HG03108 (cell line): ENCODE results near the gene TMEM120A.

Experiments used
- ATAC-seq: cut with Tn5 transposase; IDR thresholded peaks from one replicate; pipeline ENCODE4 v1.9.1; 2021; ENCODE audit warnings: moderate library complexity; ENCODE audit not compliant: unreplicated experiment

Gene TMEM120A

GRCh38 chr7:75995996-75996395, 1.6 kb upstream of the TMEM120A start:
- no peak for ATAC-seq

GRCh38 chr7:75995052-75995471, 667 bp upstream of the TMEM120A start:
- ATAC-seq, result no peak

- no peak for ATAC-seq
Measured at GRCh38 chr7:75993689-75994387, 557 bp downstream of the TMEM120A start.

- ATAC-seq, result no peak
Measured at GRCh38 chr7:75992083-75992755, 2.2 kb downstream of the TMEM120A start.

- no peak for ATAC-seq
Measured at GRCh38 chr7:75991531-75992082, 2.8 kb downstream of the TMEM120A start.

GRCh38 chr7:75989500-75990388, 4.7 kb downstream of the TMEM120A start:
- no peak for ATAC-seq

- ATAC-seq, result no peak
Measured at GRCh38 chr7:75988568-75989499, 5.6 kb downstream of the TMEM120A start.

- no peak for ATAC-seq
Measured at GRCh38 chr7:75987805-75988567, 6.4 kb downstream of the TMEM120A start.

- ATAC-seq, result no peak
Measured at GRCh38 chr7:75987026-75987804, 7.2 kb downstream of the TMEM120A start.

GRCh38 chr7:75986147-75986781, 8.1 kb downstream of the TMEM120A start:
- ATAC-seq, result no peak

- ATAC-seq, result no peak
Measured at GRCh38 chr7:75985518-75986146, 8.8 kb downstream of the TMEM120A start.

GRCh38 chr7:75985009-75985517, 9.3 kb downstream of the TMEM120A start:
- no peak for ATAC-seq

GRCh38 chr7:75984130-75985008, 10.0 kb downstream of the TMEM120A start:
- ATAC-seq, result no peak

GRCh38 chr7:75983471-75984129, 10.8 kb downstream of the TMEM120A start:
- ATAC-seq, result no peak

- no peak for ATAC-seq
Measured at GRCh38 chr7:75982306-75983064, 11.9 kb downstream of the TMEM120A start.
